Measurements from ENCODE around the gene NDUFAF7.
"Not testable (repeated sequence)": the region's sequence is repeated elsewhere in the genome, so short reads cannot be mapped to it uniquely, and the experiment has no call there.

Gene NDUFAF7

GRCh38 chr2:37284381-37284780 lies 52.9 kb downstream of the NDUFAF7 start:
- no peak for DNase-seq

- DNase-seq, result no peak
Measured at GRCh38 chr2:37287966-37288365, 56.5 kb downstream of the NDUFAF7 start.

DNA sequence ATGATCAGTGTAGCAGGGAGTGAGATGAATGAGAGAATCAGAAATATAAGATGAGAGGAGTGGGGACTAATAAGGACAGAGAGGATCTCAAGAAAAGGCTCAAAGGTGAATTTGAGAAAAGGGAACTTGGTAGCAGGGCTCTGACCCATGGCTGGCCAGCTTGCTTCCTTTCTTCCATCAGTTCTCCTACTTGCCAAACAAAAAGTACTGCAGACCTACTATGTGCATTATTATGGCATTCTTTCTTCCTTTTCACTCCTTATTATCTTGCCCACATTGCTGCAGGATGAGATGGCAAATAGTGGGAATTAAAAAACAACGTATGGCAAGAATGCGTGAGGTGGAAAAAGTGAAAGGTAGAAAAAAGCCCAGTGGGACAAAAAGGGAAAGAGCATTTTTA lies 60.2 kb downstream of the NDUFAF7 start:
- no peak for DNase-seq

DNA sequence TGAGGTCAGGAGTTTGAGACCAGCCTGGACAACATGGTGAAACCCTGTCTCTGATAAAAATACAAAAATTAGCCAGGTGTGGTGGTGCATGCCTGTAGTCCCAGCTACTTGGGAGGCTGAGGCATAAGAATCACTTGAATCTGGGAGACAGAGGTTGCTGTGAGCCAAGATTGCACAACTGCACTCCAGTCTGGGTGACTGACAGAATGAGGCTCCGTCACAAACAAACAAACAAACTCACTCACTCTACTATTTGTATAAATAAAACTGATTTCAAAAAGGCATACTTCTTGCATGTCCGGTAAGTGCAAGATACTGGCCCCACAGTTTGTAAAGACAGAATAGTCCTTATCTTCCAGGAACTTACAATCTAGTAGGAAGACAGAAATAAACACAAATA lies 63.4 kb downstream of the NDUFAF7 start:
- not testable (repeated sequence) for DNase-seq

- no peak for DNase-seq
Measured at GRCh38 chr2:37295469-37296073, 64.1 kb downstream of the NDUFAF7 start.

GRCh38 chr2:37297632-37298031 lies 66.2 kb downstream of the NDUFAF7 start:
- no peak for DNase-seq
